GM04503 (cell line): ENCODE data around the gene PALM.
"Not testable (repeated sequence)": the region's sequence is repeated elsewhere in the genome, so short reads cannot be mapped to it uniquely, and the experiment has no call there.

ENCODE experiments used
- DNase-seq: peaks from one replicate; pipeline ENCODE4 v3.0.0-alpha.2; 2012; ENCODE audit warnings: low read depth

The PALM gene

DNA sequence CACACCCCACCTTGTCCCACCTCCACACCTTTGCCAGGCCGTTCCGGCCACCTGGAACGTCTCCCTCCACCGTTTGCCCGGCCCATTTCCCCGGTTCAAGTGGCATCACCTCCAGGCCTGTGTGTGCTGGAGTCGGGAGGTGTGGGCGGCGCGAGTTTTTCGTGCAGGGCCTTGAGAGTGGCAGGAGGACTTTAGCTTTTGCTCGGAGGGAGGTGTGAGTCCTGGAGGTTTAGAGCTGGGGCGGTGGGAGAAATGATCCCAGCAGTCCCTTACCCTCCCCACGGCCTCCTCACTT, 4.3 kb upstream of the PALM start:
- no peak for DNase-seq

DNA sequence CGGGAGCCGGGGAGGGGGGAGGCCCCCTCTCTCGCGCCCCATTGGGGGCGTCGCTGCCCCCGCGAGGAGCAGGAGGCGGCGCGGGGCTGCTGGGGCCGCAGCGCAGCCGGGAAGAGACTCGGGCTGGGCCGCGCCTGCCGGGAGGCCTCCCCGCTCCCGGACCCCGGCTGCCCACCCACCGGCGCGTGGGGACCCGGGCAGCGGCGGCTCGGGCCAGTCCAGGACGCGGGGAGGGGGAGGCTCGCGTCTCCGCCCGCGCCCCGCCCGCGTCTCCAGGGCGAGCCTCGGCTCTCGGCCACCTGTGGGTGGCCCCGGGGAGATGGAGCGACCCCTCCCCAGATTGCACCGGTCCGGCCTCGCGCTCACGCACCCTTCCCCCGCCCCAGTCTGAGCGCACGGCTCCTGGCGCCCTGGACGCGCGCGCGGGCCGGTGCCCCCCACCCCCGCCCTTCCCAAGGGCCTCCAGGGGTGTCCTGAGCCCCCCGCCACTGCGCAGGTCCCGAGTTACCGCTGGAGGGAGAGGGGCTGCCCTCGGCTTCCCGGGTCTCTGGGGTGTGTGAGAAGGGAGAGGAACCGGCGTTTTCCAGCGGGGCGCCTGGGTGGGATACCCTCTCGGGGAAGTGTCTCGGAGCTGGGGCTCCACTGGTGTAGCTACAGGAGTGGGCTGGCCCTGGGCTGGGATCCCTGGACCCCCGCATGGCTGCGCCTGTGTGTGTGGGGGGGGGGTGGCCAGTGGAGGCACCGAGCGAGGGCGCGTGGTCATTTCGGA, 645 bp downstream of the PALM start:
- DNase-seq = no peak

DNA sequence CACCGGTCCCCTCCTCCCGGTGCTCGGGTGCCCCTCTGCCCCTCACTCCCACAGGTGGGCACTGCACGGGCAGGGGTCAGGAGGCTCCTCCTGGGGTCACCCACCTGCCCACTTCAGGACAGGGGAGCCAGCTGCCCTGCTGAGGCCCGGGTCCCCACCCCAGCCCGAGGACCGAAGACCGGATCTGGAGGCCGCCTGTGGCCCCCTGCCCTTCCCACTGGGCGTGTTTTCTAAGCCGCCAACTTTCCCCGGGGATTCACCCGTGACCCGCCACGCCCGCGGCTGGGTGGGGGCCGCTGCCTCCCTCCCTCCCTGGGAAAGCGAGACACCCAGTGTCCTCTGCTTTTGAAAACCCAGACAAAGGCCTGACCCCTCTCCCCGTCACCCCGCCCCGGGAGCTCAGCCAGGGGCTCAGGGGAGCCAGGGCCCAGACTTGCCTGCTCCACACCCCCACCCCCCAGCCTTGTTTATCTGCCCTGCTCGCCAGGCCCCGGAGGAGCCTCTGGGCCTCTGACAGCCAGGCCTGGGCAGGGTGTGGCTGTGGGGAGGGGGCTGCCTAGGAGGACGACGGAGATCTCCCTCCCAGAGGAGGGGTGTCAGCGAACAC, 1.3 kb downstream of the PALM start:
- DNase-seq = no peak

DNA sequence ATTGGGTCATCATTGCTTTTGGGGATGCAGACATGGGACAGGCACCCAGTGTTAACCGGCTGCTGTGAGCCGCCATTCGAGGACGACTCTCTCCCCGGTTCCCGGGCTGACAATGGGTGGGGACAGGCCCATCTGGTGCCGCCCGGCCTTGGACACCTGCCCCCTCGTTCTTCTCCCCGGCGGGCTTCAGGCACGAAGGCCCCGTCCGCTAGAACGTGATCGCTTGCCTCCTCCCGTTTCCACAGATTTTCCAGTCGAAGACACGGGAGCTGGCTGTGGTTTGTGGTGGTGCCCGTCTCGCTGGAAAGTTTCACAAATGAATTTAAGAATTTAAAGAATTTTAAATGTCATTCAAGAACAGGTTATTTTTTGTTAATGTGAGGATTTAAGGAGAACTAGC, 2.0 kb downstream of the PALM start:
- DNase-seq = no peak

DNA sequence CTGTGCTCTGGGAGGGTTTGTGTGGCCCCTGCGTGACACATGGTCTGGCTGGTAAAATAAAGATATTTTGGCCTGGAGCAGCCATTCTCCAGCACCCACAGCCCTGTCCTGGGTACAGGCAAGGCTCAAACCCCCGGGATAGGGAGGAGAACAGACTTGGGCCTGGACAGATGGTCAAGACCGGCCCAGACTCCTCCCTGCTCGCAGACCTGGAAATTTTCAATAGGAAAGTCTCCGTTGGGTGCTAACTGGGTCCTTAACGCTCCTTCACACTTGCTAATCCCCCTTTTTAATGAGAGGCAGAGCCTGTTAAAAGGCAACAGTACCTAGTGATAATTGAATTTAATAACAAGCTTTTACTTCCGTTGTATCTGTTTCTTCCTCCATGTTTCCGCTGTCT, 2.5 kb downstream of the PALM start:
- DNase-seq = no peak

DNA sequence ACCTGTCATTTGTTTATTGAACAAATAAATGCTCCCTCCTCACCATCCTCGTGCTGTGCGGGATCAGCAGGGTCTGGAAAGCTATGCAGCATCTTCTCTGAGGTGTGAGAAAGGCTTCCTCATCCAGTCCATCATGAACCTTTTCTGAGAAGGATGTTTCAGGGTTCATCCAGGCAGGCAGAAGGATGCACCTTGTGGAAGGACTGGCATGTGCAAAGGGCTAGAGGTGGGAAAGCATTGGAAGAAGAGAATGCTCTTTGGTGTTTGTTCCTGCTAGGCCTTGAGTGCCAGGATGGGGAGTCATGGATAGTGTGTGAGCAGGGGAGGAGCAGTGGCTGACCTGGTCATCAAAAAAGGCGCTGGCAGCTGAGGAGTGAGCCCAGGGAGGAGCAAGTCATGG, 6.6 kb downstream of the PALM start:
- DNase-seq = no peak

DNA sequence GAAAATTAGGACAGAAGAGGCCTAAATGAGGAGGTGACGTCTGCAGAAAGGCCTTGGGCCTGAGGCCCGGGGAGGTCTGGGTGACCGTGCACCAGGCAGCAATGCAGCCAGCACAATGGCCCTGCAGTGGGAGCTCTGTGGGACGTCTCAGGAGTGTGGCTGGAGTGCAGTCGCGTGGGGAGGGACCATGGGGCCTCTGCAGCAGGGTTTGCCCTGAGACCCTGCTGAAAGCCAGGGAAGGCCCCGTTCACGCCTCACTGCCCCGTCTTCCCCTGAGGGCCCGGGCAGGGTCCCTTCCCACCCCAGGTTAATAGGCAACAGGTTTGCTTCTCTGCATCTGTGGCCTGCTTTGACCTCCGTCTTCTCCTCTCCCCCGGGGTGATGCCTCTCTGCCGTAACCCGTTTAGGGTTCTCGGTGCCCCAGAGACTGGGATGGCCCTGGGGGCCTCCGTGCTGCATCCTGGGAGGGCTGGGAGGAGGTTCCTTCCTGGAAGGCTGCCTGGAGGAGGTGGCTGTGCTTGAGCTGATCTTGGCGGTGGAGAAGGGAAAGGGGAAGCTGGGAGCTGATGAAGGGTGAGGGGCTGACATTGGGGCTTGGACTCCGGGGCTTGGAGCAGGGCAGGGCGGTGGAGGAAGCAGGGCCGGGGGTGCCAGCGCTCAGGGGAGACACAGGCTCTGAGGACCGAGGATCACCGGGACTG, 9.7 kb downstream of the PALM start:
- no peak for DNase-seq

DNA sequence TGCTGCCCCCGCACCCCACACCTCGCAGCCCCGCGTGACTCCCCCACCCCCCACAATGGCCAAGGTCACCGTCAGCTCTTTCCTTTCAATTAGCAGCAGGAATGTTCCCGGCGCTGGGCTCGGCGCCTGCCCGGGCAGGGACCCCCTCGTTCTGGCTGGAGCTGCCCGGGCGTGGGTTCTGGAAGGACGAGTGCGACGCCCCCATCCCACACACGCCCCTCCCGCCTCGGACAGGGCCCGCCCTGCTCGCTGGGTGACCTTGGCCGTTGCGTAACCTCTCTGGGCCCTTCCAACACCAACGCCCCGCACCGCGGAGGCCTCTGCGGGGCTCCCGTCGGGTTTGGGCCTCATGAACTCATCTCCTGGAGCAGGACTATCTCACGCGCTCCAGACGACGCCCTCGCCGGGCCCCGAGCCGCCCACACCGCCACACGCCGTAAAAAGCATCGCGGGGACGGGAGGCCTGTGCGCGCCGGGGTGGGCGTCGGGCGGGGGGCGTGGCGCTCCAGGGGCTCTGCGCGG, 10.3 kb downstream of the PALM start:
- no peak for DNase-seq

DNA sequence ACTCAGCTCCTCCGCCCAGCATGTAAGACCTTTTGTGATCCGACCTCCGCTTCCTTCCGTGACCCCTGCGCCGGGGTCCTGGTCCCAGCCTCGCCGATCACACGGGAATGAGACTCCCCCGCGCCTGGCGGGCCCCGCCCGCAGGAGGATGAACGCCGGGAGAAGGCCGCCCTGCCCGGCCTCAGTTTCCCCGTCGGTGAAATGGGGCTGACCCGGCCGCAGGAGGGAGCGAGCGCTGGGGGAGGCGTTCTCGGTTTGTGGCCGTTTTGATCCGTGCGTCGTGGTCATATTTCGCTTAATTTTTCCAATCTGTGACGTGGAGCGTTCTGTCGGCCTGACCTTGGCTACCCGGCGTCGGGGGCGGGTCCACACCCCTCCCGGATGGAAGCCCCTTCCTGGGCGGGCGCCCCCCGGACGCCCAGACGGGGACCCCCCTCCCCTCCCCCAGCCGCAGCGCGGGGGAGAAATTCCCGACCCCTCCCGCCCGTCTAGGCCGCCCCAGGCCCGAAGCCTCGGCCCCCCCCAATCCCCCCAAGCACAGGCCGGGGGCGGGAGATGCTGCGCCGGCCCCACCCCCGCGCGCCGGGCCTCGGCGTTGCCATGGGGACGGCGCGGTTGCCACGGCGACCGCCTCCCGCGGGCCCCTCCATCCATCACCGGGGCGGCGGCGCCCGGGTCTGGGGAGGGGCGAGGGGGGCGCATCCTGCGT, 11.1 kb downstream of the PALM start:
- no peak for DNase-seq

DNA sequence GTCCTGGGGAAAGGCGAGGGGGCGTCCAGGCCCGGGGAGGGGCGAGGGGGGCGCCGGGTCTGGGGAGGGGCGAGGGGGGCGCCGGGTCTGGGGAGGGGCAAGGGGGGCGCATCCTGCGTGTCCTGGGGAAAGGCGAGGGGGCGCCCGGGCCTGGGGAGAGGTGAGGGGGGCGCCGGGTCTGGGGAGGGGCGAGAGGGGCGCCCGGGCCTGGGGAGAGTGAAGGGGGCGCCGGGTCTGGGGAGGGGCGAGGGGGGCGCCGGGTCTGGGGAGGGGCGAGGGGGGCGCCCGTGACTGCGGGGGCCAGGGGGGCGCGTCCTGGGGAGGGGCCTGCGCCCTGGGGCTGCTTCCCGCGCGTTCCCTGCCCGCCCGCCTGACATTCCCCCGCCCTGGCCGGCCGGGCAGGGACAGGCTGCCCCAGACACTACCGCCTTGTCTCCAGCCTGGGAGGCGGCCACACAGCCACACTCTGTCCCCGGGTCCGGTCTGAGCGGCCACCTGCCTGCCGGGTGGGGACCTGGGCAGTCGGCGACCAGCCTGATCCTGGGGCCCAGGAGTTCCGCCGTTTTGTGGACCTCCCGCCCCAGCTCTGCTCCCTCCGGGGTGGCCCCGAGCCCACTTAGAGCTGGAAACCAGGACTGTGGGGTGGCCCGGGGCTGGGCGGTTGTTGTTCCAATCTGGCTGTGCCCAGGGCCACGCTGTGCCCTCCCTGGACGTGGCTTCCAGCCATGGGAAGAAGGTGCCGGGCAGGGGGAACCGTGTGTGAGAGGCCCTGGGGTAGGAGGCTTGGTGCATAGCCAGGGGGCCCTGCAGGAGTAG, 11.8 kb downstream of the PALM start:
- no peak for DNase-seq

DNA sequence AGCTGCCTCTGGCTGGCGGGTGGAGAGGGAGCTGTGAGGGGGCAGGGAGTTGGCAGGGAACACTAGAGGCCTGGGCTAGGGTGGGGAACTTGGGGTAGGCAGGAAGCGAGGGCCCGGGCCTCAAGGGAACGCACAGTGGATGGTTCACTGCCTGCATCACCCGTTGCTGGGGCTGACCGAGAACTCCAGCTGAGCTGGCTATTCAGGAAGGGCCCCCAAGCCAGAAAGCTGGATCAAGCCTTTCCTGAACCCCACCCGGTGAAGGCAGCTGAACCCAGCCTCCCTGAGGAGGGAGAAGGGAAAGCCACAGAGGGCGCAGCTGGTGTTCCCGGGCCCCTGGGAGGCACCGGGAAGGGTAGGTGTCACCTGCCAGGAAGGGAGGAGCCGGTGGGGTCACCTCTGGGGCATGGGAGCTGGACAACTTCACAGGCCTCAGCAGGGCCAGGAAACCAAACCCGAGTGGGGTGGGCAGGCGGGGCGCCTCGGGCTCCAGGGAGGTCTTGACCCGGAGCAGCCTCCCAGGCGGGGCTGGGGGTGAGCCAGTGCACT, 13.9 kb downstream of the PALM start:
- DNase-seq = no peak

DNA sequence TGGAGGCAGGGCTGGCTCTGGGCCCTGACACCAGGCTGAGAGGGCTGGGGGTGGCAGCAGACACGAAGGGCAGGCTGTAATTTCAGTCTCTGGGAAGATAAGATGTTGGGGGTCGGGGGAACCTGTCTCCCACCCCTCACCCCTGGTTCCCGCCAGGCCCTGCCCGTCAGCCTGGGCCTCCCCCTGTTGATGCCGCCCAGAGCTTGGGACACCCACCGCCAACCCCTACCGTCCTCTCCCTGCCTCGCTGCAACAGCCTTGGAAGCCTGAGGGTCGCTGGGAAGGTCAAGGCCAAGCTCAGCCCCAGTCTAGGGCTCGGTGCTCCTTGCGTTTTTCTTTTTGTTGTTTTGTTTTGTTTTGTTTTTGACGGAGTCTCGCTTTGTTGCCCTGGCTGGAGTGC, 14.5 kb downstream of the PALM start:
- no peak for DNase-seq

DNA sequence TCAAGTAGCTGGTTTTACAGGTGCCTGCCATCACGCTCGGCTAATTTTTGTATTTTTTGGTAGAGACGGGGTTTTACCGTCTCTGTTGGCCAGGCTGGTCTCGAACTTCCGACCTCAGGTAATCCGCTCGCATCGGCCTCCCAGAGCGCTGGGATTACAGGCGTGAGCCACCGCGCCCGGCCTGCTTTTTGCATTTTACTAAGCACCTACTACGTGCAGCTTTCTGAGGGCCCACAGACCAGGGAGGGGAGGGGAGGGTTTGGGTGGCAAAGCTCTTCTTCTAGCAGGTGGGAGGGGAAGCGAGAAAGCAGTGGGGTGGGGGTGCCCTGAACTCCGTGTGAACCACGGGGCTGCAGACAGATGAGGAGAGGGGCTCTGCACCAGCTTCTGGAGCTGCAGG, 15.0 kb downstream of the PALM start:
- DNase-seq = no peak

DNA sequence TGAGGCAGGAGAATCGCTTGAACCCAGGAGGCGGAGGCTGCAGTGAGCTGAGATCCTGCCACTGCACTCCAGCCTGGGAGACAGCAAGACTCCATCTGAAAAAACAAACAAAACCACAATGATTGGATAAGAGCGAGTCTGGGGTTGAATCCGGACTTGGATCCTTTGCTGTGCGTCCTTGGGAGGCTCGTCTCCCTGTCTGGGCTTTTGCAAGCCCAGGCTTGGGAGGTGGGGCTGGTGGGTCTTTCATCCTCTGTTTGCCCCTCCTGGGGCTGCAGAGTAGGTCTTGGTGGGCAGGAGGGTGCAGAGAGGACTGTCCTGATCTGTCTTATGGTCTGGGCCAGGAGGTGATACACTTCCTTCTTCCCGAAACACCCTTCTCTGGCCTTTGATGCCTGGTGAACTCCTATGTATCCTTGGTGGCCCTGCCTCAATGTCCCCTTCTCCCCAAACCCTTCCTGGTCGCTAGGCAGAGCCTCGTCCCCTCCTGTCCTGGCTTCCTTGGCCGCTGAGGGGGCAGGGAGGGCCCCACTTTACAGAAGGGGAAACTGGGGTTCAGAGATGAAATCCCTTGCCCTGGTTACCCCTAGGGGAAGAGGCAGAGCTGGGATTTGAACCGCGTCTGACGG, 16.8 kb downstream of the PALM start:
- DNase-seq = no peak

DNA sequence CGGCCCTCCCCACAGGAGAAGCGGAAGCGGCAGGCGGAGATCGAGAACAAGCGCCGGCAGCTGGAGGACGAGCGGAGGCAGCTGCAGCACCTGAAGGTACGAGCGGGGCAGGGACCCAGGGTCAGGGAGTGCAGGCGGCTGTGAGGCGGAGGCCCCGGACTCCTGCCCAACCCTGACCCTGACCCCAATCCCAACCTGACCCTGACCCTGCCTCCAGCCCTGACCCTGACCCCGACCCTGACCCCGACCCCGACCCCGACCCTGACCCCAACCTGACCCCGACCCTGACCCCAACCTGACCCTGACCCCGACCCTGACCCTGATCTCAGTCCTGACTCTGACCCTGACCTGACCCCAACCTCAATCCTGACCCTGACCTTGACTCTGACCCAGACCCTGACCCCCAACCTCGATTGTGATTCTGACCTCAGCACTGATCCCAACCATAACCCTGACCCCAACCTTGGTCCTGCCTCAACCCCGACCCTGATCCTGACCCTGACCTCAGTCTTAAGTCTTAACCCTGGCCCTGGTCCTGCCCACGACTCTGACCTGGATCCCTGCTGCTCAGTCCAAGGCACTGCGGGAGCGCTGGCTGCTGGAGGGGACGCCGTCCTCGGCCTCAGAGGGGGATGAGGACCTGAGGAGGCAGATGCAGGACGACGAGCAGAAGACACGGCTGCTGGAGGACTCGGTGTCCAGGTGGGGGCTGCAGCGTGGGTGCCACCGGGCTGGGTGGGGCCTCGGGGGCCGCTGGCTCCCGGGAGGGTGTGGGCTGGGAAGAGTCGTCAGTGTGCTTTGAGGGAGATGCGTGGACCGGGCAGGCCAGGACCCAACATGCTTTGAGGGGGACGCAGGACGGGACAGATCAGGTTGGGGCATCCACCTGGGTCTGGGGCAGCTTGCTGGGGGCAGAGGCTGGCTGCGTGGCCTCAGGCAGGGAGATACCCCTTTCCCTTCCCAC, 18.5 kb downstream of the PALM start:
- no peak for DNase-seq

DNA sequence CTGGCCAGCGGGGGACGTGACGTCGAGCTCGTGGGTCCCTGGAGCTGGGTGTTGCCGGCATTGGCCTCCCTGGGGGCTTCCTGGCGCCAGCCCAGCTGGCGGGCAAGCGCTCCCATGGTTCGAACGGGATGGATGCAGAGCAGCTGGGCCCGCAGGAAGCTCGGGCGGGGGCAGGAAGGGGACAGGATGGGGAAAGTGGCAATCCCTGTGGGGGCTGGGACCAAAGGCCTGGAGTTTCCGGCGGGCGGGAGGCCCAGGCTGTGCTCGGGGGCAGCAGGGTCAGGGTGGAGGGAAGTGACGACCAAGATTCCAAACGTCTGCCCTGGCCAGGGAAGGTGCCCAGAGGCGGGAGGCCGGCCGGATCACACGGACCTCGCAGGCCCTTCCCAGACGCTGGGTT, 19.3 kb downstream of the PALM start:
- DNase-seq = no peak

DNA sequence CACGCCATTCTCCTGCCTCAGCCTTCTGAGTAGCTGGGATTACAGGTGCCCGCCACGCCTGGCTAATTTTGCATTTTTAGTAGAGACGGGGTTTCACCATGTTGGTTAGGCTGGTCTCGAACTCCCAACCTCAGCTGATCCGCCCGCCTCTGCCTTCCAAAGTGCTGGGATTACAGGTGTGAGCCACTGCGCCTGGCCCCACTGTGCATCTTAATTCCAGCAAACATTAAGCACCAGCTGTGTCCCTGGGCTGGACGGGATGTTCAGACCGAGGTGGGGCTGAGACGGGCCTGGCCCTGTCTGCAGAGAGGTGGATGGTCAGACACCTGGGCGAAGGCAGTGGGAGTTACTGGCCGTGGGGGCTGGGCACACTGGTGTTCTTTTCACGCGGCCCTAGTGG, 20.8 kb downstream of the PALM start:
- not testable (repeated sequence) for DNase-seq

DNA sequence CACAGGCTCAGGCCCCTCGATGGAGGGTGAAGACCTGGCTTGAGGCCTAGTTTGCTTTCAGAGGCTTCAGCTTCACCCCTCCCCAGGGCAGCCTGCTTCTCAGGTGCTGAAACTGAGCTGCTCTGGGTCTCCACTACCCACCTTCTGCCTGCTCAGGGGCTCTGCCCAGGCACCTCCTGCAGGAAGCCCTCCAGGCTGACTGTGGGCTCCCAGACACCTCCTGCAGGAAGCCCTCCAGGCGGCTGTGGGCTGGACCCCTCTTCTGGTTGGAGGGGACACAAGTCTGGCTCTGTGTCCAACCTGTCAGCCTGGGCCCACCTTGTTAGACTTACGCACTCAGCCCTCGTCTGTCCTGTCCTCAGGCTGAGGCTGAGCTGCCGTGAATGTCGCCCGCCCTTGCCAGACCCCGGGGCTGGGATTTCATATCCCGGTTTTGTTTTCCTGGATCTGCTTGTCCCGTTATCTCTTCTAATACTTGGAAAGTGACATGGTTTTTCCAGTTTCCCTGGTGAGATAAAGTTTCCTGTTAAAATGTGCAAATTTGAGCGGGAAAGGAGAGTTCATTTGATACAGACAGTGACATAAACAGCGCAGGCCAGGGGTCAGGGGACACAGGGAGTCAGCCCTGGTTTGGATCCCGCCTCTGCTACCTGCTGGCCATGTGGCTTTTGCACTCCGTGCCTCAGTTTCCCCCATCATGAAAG, 21.4 kb downstream of the PALM start:
- no peak for DNase-seq

DNA sequence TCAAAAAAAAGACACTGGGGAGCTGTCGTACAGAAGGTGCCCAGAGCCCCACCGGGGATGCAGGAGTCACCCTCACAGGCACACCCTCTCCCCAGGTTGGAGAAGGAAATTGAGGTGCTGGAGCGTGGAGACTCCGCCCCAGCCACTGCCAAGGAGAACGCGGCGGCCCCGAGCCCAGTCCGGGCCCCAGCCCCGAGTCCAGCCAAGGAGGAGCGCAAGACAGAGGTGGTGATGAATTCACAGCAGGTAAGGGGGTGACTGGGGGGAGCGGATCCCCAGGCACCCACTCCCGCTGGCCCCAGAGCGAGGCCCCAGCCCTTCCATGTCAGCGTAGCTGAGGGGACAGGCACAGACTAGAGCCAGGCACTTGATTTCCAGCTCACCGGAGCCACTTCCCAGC, 22.3 kb downstream of the PALM start:
- DNase-seq = no peak
